Spinal cord (tissue), 10 donors: Measurements from ENCODE around the gene ETV6. TPM values are rescaled to one million over a fixed set of nuclear protein-coding genes. Genes with fewer than 3 reads are reported as not detected.

ENCODE experiments used
- DNase-seq, 6 donors: peaks; one replicate each; pipeline versions ENCODE4 v3.0.0 to v3.0.0-alpha.2; 2013 to 2015; ENCODE audit warnings: low spot score in 6 of 6, low read depth in 4 of 6
- H3K27ac ChIP-seq: one replicate; pipeline ENCODE4 v1.5.1; 2013; ENCODE audit warnings: low read depth, low read length, control low read depth
- H3K27me3 ChIP-seq: one replicate; pipeline ENCODE4 v1.6.1; 2013; ENCODE audit warnings: low read length; ENCODE audit not compliant: control insufficient read depth, insufficient read depth
- H3K36me3 ChIP-seq: one replicate; pipeline ENCODE4 v1.6.1; 2013; ENCODE audit warnings: low read length; ENCODE audit not compliant: control insufficient read depth, insufficient read depth
- H3K4me1 ChIP-seq: one replicate; pipeline ENCODE4 v1.6.1; 2013; ENCODE audit warnings: low read length; ENCODE audit not compliant: control insufficient read depth, insufficient read depth
- H3K4me3 ChIP-seq: one replicate; pipeline ENCODE4 v1.5.1; 2013; ENCODE audit warnings: low read depth, low read length, control low read depth
- H3K9me3 ChIP-seq: one replicate; pipeline ENCODE4 v1.6.1; 2013; ENCODE audit warnings: low read length; ENCODE audit not compliant: control insufficient read depth, insufficient read depth
- WGBS: methylation state at CpG from one replicate; pipeline ENCODE4 v1.1.5; 2013; ENCODE audit warnings: missing lambda C conversion rate; ENCODE audit not compliant: insufficient coverage; 5-methylcytosine and 5-hydroxymethylcytosine counted together
- polyA plus RNA-seq, 2 donors: library from polyadenylated mRNA; unstranded; fragments of 120-200 nt; gene quantifications; one replicate each; pipeline ENCODE4 v1.2.1, GENCODE V29; 2013; ENCODE audit not compliant: insufficient read length in 2 of 2
- total RNA-seq, 2 donors: library from RNA; depleted of rRNA in 1 of 2; stranded (reverse); fragments of 120-200 nt in 1 of 2; fragments of >200 nt in 1 of 2; gene quantifications; one replicate each; pipeline versions ENCODE4 v1.2.3 to v1.2.4, GENCODE V29; 2013 to 2014
- donor health status: healthy.

Gene ETV6
- total and polyA plus RNA-seq, 4 donors, result 6.8 to 9.9 (median 8.1) TPM

GRCh38 chr12:11868027-11868426, 218.6 kb downstream of the ETV6 start:
- peaks cover 17% of the 10 kb centered on the region for H3K36me3 ChIP-seq
- no peak overlapping the region for H3K27ac ChIP-seq
- no peaks in the 10 kb centered on the region for H3K9me3 ChIP-seq
- H3K4me3 ChIP-seq, result no peak overlapping the region
- WGBS, result no CpG with 5 or more reads among the region's 1 CpG
- H3K27me3 ChIP-seq, result no peaks in the 10 kb centered on the region
- peaks cover 13% of the 10 kb centered on the region for H3K4me1 ChIP-seq
- no peak for DNase-seq

- Histone ChIP-seq H3K4me3 (no peak overlapping the region), H3K4me1 (peaks cover 8% of the 10 kb centered on the region), H3K27ac (no peak overlapping the region), H3K36me3 (peaks cover 17% of the 10 kb centered on the region), H3K9me3 (no peaks in the 10 kb centered on the region), H3K27me3 (no peaks in the 10 kb centered on the region)
- 92% methylated on average over 18 of the region's 18 CpGs for WGBS
- DNase-seq, result no peak
Observed at GRCh38 chr12:11869406-11869805, 219.9 kb downstream of the ETV6 start.

- H3K27me3 ChIP-seq, result no peaks in the 10 kb centered on the region
- DNase-seq, result peak in 2 of 6 donors; percentile 34 to 79
- H3K27ac ChIP-seq, result no peak overlapping the region
- H3K4me1 ChIP-seq, result peaks cover 8% of the 10 kb centered on the region
- no peaks in the 10 kb centered on the region for H3K9me3 ChIP-seq
- WGBS, result 13% methylated on average over 3 of the region's 8 CpGs
- H3K4me3 ChIP-seq, result no peak overlapping the region
- peaks cover 17% of the 10 kb centered on the region for H3K36me3 ChIP-seq
Observed at GRCh38 chr12:11870041-11870451, 220.6 kb downstream of the ETV6 start.

GRCh38 chr12:11872055-11872454, 222.6 kb downstream of the ETV6 start:
- Histone ChIP-seq H3K27ac (no peak overlapping the region), H3K27me3 (no peaks in the 10 kb centered on the region), H3K4me1 (peaks cover 8% of the 10 kb centered on the region), H3K9me3 (no peaks in the 10 kb centered on the region), H3K4me3 (no peak overlapping the region), H3K36me3 (peaks cover 17% of the 10 kb centered on the region)
- no peak for DNase-seq
- 96% methylated on average over 3 of the region's 4 CpGs for WGBS

GRCh38 chr12:11875414-11875935, 226.0 kb downstream of the ETV6 start:
- Histone ChIP-seq H3K36me3 (peaks cover 6% of the 10 kb centered on the region), H3K27ac (no peak overlapping the region), H3K9me3 (no peaks in the 10 kb centered on the region), H3K4me1 (peaks cover 8% of the 10 kb centered on the region), H3K27me3 (no peaks in the 10 kb centered on the region), H3K4me3 (no peak overlapping the region)
- WGBS, result 94% methylated on average over 2 of the region's 3 CpGs
- DNase-seq, result no peak

- Histone ChIP-seq H3K36me3 (no peaks in the 10 kb centered on the region), H3K27ac (no peak overlapping the region), H3K27me3 (no peaks in the 10 kb centered on the region), H3K4me3 (no peak overlapping the region), H3K4me1 (peaks cover 8% of the 10 kb centered on the region), H3K9me3 (no peaks in the 10 kb centered on the region)
- no peak for DNase-seq
- WGBS, result 75% methylated on average over 2 of the region's 5 CpGs
Observed at GRCh38 chr12:11876307-11876706, 226.8 kb downstream of the ETV6 start.

GRCh38 chr12:11877102-11877826, 227.8 kb downstream of the ETV6 start:
- H3K27me3 ChIP-seq, result no peaks in the 10 kb centered on the region
- H3K4me1 ChIP-seq, result peaks cover 8% of the 10 kb centered on the region
- no peak overlapping the region for H3K27ac ChIP-seq

GRCh38 chr12:11877869-11878780, 228.7 kb downstream of the ETV6 start:
- WGBS, result 82% methylated on average over 6 of the region's 14 CpGs
- H3K27ac ChIP-seq, result no peak overlapping the region
- H3K9me3 ChIP-seq, result no peaks in the 10 kb centered on the region
- H3K36me3 ChIP-seq, result no peaks in the 10 kb centered on the region
- DNase-seq, result peak in 2 of 6 donors; percentile 39 to 42
- no peak overlapping the region for H3K4me3 ChIP-seq
- peaks cover 8% of the 10 kb centered on the region for H3K4me1 ChIP-seq
- H3K27me3 ChIP-seq, result no peaks in the 10 kb centered on the region

More at GRCh38 chr12:11877102-11877826, 227.8 kb downstream of the ETV6 start:
- Histone ChIP-seq H3K36me3 (no peaks in the 10 kb centered on the region), H3K4me3 (no peak overlapping the region), H3K9me3 (no peaks in the 10 kb centered on the region)
- WGBS, result 91% methylated on average over 5 of the region's 7 CpGs
- DNase-seq, result no peak

GRCh38 chr12:11879306-11879705, 229.8 kb downstream of the ETV6 start:
- WGBS, result no CpG with 5 or more reads among the region's 4 CpGs
- Histone ChIP-seq H3K36me3 (no peaks in the 10 kb centered on the region), H3K4me1 (peaks cover 8% of the 10 kb centered on the region), H3K9me3 (no peaks in the 10 kb centered on the region), H3K4me3 (no peak overlapping the region), H3K27me3 (no peaks in the 10 kb centered on the region), H3K27ac (no peak overlapping the region)
- DNase-seq, result no peak
